Panc1 (cell line): Measurements from ENCODE around the gene MAP1B.

Source experiments
- CTCF ChIP-seq: fragments of 450-650 bp; IDR thresholded peaks from 2 replicates; pipeline ENCODE4 v1.5.1; 2017; ENCODE audit warnings: mild to moderate bottlenecking
- POLR2AphosphoS5 ChIP-seq: IDR thresholded peaks from 2 replicates; pipeline ENCODE4 v1.6.1; 2012; ENCODE audit warnings: mild to moderate bottlenecking, low read depth, low read length, moderate library complexity
- REST ChIP-seq, 2 experiments: IDR thresholded peaks; 2 replicates each; pipeline ENCODE4 v1.6.1; 2011 to 2012; ENCODE audit warnings: low read depth in 2 of 2, control low read depth in 1 of 2, low read length in 1 of 2, mild to moderate bottlenecking in 1 of 2, moderate library complexity in 1 of 2; ENCODE audit not compliant: insufficient read depth in 1 of 2
- SIN3A ChIP-seq: IDR thresholded peaks from 2 replicates; pipeline ENCODE4 v1.6.1; 2012; ENCODE audit warnings: low read depth, mild to moderate bottlenecking, low read length, moderate library complexity, borderline replicate concordance; ENCODE audit not compliant: insufficient read depth

- TF ChIP-seq CTCF (no peak), REST (IDR thresholded peaks at IDR 0.05; ENCODE audit: insufficient read depth in 1 of 2, low read depth in 2 of 2, low read length in 1 of 2) (no peak), POLR2AphosphoS5 (no peak), SIN3A (no peak)
These were observed 31.8 kb downstream of the MAP1B start for GRCh38 chr5:72138943-72139521.
